HG02840 (cell line): ENCODE results near the gene PGAP6.
A peak's percentile ranks its signal among the peaks of the same experiment; 100 is the strongest.
"Not testable (repeated sequence)": the region's sequence is repeated elsewhere in the genome, so short reads cannot be mapped to it uniquely, and the experiment has no call there.

Source experiments
- ATAC-seq: cut with Tn5 transposase; IDR thresholded peaks from one replicate; pipeline ENCODE4 v1.9.1; 2021; ENCODE audit warnings: mild to moderate bottlenecking, moderate library complexity, moderate number of reproducible peaks; ENCODE audit not compliant: unreplicated experiment, low FRiP score

PGAP6 gene

GRCh38 chr16:404971-405486 is 23.3 kb upstream of the PGAP6 start:
- ATAC-seq: no peak

- ATAC-seq: peak; percentile 59
Measured at GRCh38 chr16:401468-402348, 19.9 kb upstream of the PGAP6 start, which contains the start of gene DECR2. TSS of gene DECR2 (plus strand) at chr16:401885. CDS start at chr16:401964, 79 bp downstream.

- no peak for ATAC-seq
Measured at GRCh38 chr16:400061-400591, 18.3 kb upstream of the PGAP6 start.

GRCh38 chr16:399340-400019 is 17.7 kb upstream of the PGAP6 start:
- no peak for ATAC-seq

GRCh38 chr16:398561-399339 is 17.0 kb upstream of the PGAP6 start:
- no peak for ATAC-seq

GRCh38 chr16:397736-398332 is 16.1 kb upstream of the PGAP6 start:
- ATAC-seq: no peak

GRCh38 chr16:397135-397661 is 15.4 kb upstream of the PGAP6 start, which contains the start of gene NME4:
TSS of gene NME4 (plus strand) at chr16:397199. CDS start at chr16:397223, 24 bp downstream.
- no peak for ATAC-seq

- ATAC-seq: no peak
Measured at GRCh38 chr16:396605-397004, 14.8 kb upstream of the PGAP6 start.

- no peak for ATAC-seq
Measured at GRCh38 chr16:396199-396598, 14.4 kb upstream of the PGAP6 start.

- ATAC-seq: no peak
Measured at GRCh38 chr16:392450-393030, 10.8 kb upstream of the PGAP6 start.

- no peak for ATAC-seq
Measured at GRCh38 chr16:391885-392335, 10.1 kb upstream of the PGAP6 start.

GRCh38 chr16:389352-389751 is 7.6 kb upstream of the PGAP6 start:
- no peak for ATAC-seq

GRCh38 chr16:387761-388666 is 6.2 kb upstream of the PGAP6 start:
- not testable (repeated sequence) for ATAC-seq

- no peak for ATAC-seq
Measured at GRCh38 chr16:386641-387156, 4.9 kb upstream of the PGAP6 start.

GRCh38 chr16:383326-384051 is 1.7 kb upstream of the PGAP6 start:
- ATAC-seq: no peak

GRCh38 chr16:381012-381788 is 578 bp downstream of the PGAP6 start:
- ATAC-seq: peak; percentile 25

- no peak for ATAC-seq
Measured at GRCh38 chr16:380762-381011, 1.1 kb downstream of the PGAP6 start.
